Measurements from ENCODE around the gene NUDT1. TPM values are rescaled to one million over a fixed set of nuclear protein-coding genes. Genes with fewer than 3 reads are reported as not detected.

Gene NUDT1
- total RNA-seq, 1 experiment from 2014 or later: 117 TPM

DNA sequence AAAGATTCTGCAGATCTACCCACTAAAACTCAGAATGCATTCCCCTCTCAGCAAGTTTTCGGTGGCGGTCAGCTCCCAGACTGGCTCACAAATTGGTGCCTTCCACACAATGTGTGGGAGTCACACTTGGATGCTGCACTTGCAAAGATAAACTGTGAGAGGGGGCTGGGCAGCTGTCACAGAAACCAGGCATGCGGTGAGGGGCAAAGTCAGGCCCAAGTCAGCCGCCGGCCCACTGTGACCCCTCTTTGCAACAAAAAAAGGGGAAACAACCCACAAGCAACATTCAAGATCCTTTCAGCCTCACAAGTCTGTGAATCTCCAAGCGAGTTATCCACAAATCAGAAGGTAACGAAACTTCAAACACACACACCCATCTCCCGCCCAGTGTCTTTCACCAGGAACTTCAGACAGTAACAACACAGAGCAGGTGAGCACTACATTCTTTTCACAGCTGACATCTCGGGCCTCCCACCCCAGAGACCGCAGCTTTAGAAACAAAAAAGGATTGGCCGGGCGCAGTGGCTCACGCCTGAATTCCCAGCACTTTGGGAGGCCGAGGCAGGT lies 40.2 kb downstream of the NUDT1 start:
- BruUV-seq (replicated peaks): no TSS peak
- no peak for DNase-seq (ENCODE audit: low spot score)
- Histone ChIP-seq H3K27me3 (replicated peaks; ENCODE audit: insufficient read depth, low read depth, low read length, poor library complexity) (no peaks in the 10 kb centered on the region), H3K27ac (ENCODE audit: low read depth, low read length, poor library complexity, severe bottlenecking) (no peak overlapping the region), H3K4me3 (ENCODE audit: low read depth, low read length, poor library complexity, severe bottlenecking) (no peak overlapping the region), H3K9me3 (ENCODE audit: low read depth, low read length, poor library complexity, severe bottlenecking) (no peaks in the 10 kb centered on the region), H3K4me1 (ENCODE audit: insufficient read depth, low read length, poor library complexity, severe bottlenecking) (no peaks in the 10 kb centered on the region), H3K36me3 (ENCODE audit: insufficient read depth, low read length, poor library complexity, severe bottlenecking) (no peaks in the 10 kb centered on the region)
- intact Hi-C loops (cut with micrococcal nuclease; ENCODE audit: unreplicated experiment): no loop called here
- TF ChIP-seq, protein P1, sequence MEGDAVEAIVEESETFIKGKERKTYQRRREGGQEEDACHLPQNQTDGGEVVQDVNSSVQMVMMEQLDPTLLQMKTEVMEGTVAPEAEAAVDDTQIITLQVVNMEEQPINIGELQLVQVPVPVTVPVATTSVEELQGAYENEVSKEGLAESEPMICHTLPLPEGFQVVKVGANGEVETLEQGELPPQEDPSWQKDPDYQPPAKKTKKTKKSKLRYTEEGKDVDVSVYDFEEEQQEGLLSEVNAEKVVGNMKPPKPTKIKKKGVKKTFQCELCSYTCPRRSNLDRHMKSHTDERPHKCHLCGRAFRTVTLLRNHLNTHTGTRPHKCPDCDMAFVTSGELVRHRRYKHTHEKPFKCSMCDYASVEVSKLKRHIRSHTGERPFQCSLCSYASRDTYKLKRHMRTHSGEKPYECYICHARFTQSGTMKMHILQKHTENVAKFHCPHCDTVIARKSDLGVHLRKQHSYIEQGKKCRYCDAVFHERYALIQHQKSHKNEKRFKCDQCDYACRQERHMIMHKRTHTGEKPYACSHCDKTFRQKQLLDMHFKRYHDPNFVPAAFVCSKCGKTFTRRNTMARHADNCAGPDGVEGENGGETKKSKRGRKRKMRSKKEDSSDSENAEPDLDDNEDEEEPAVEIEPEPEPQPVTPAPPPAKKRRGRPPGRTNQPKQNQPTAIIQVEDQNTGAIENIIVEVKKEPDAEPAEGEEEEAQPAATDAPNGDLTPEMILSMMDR (conservative IDR thresholded peaks at IDR 0.05; ENCODE audit: low read depth, low read length): no peak
- TF ChIP-seq EZH2 (IDR thresholded peaks at IDR 0.05; ENCODE audit: borderline replicate concordance, low read depth, low read length, poor library complexity, severe bottlenecking): no peak
- ChIA-PET CTCF (no interaction called here), POLR2A (ENCODE audit: low non-redundant PET) (interaction anchor here (0.7 kb wide), 1 partner anchor 31 kb away, joined by 4 read pairs; no protein-coding TSS in a partner anchor)

DNA sequence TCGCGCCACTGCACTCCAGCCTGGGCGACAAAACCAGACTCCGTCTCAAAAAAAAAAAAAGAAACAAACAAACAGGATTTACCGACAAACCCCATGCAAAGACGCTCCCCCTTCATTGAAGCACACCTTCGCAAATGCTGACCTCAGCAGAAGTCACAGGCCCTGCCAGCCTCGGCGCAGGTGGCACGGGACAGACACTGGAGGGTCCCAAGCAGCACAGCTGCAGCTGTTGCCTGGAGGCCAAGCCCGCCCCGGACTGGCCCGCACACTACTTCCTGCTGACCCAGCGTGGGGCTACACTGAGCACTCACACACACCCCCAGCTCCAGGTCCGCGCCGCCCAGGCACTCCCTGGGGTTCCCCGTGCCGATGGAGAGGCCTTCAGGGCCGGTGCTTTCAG lies 41.0 kb downstream of the NUDT1 start:
- no peaks in the 10 kb centered on the region for H3K9me3 ChIP-seq (ENCODE audit: low read depth, low read length, poor library complexity, severe bottlenecking)
- ChIA-PET CTCF (no interaction called here), POLR2A (ENCODE audit: low non-redundant PET) (interaction anchor here (0.7 kb wide), 1 partner anchor 31 kb away, joined by 4 read pairs; no protein-coding TSS in a partner anchor)
- no peaks in the 10 kb centered on the region for H3K36me3 ChIP-seq (ENCODE audit: insufficient read depth, low read length, poor library complexity, severe bottlenecking)
- TF ChIP-seq, protein P1 (conservative IDR thresholded peaks at IDR 0.05; ENCODE audit: low read depth, low read length): no peak
- no peak for TF ChIP-seq EZH2 (IDR thresholded peaks at IDR 0.05; ENCODE audit: borderline replicate concordance, low read depth, low read length, poor library complexity, severe bottlenecking)
- H3K27ac ChIP-seq (ENCODE audit: low read depth, low read length, poor library complexity, severe bottlenecking): no peak overlapping the region
- H3K4me3 ChIP-seq (ENCODE audit: low read depth, low read length, poor library complexity, severe bottlenecking): no peak overlapping the region
- intact Hi-C loops (cut with micrococcal nuclease; ENCODE audit: unreplicated experiment): no loop called here
- BruUV-seq (replicated peaks): no TSS peak
- no peaks in the 10 kb centered on the region for H3K27me3 ChIP-seq (replicated peaks; ENCODE audit: insufficient read depth, low read depth, low read length, poor library complexity)
- no peaks in the 10 kb centered on the region for H3K4me1 ChIP-seq (ENCODE audit: insufficient read depth, low read length, poor library complexity, severe bottlenecking)
- no peak for DNase-seq (ENCODE audit: low spot score)

DNA sequence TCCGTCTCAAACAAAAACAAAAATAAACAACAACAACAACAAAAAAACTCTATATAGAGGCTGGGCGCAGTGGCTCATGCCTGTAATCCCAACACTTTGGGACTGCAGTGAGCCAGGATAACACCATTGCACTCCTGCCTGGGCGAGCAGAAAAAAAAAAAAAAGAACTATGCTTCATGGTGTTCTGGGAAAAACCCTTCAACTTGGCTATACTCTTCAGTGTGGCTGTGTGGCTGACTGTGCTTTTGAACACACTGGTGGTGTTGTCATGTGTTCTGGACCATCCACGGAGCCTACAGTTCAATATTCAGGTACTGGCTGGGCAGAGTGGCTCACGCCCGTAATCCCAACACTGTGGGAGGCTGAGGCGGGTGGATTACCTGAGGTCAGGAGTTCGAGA lies 45.7 kb downstream of the NUDT1 start:
- no peak overlapping the region for H3K27ac ChIP-seq (ENCODE audit: low read depth, low read length, poor library complexity, severe bottlenecking)
- no peaks in the 10 kb centered on the region for H3K4me1 ChIP-seq (ENCODE audit: insufficient read depth, low read length, poor library complexity, severe bottlenecking)
- POLR2A ChIA-PET (ENCODE audit: low non-redundant PET): no interaction called here
- H3K36me3 ChIP-seq (ENCODE audit: insufficient read depth, low read length, poor library complexity, severe bottlenecking): no peaks in the 10 kb centered on the region
- no peaks in the 10 kb centered on the region for H3K9me3 ChIP-seq (ENCODE audit: low read depth, low read length, poor library complexity, severe bottlenecking)
- no TSS peak for BruUV-seq (replicated peaks)
- CTCF ChIA-PET: no interaction called here
- no peaks in the 10 kb centered on the region for H3K27me3 ChIP-seq (replicated peaks; ENCODE audit: insufficient read depth, low read depth, low read length, poor library complexity)
- TF ChIP-seq, protein P1 (conservative IDR thresholded peaks at IDR 0.05; ENCODE audit: low read depth, low read length): no peak
- no peak for TF ChIP-seq EZH2 (IDR thresholded peaks at IDR 0.05; ENCODE audit: borderline replicate concordance, low read depth, low read length, poor library complexity, severe bottlenecking)
- no peak for DNase-seq (ENCODE audit: low spot score)
- intact Hi-C loops (cut with micrococcal nuclease; ENCODE audit: unreplicated experiment): no loop called here
- H3K4me3 ChIP-seq (ENCODE audit: low read depth, low read length, poor library complexity, severe bottlenecking): no peak overlapping the region

All from A673 (cell line).